Measurements from ENCODE around the gene DLGAP1. TPM values are rescaled to one million over a fixed set of nuclear protein-coding genes. Genes with fewer than 3 reads are reported as not detected.

DLGAP1 gene
- total and polyA plus RNA-seq, 2 of the 8 experiments (the other 6 are each of a cell fraction or from before 2014, with no cell fraction given) = 11.8 to 16.9 TPM

- TF ChIP-seq CHD7 (IDR thresholded peaks at IDR 0.05; ENCODE audit: insufficient replicate concordance, low read length) (no peak), CTBP2 (IDR thresholded peaks at IDR 0.05; ENCODE audit: borderline replicate concordance, insufficient read depth, insufficient read length, low read length) (no peak), KDM5A (IDR thresholded peaks at IDR 0.05; ENCODE audit: low read length) (no peak), SUZ12 (IDR thresholded peaks at IDR 0.05; ENCODE audit: low read length) (no peak), ATF3 (IDR thresholded peaks at IDR 0.05; ENCODE audit: insufficient read depth, low read depth, low read length) (no peak), SP1 (IDR thresholded peaks at IDR 0.05; ENCODE audit: low read depth, low read length) (no peak), HDAC2 (IDR thresholded peaks at IDR 0.05; ENCODE audit: borderline replicate concordance in 1 of 2, low read depth in 2 of 2, low read length in 2 of 2) (no peak), JUN (IDR thresholded peaks at IDR 0.05; ENCODE audit: low read depth, low read length) (no peak)
These were observed 214.0 kb downstream of the DLGAP1 start (continued) for GRCh38 chr18:4241090-4241617.
